ENCODE results near the gene TSR3.
A peak's percentile ranks its signal among the peaks of the same experiment; 100 is the strongest.

TSR3 gene

DNA sequence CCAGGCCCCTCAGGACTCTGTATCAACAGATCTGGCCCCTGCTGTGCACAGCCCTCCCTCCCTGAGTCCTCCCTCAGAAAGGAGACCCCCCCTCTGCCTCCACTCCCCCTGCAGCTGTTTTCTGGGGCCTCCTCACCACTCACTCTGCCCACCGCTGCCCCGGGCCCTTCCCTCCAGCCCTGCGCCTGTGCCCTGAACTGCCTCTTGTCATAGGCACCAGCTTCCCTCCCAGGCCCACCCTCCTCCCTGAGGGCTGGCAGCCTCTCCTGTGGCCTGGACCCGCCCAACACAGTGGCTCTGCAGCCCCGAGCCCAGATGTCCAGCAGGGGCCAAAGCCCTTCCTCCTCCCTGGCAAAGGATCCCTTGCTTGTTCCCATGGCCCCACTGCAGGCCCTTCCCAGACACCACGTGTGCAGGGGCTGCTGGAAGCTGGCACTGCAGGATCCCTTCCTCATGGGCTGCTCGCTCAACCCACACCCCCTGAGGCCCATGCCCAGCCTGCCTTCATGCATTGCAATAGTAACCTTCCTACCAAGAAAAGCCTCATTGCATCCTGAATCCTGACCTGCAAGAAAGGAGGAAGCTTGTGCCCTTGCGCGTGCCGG lies 25.8 kb upstream of the TSR3 start:
- DNase-seq (ENCODE audit: low read depth in 2 of 2): no peak

- DNase-seq (ENCODE audit: low read depth in 2 of 2): no peak
Observed at GRCh38 chr16:1375741-1376410, 24.2 kb upstream of the TSR3 start.

DNA sequence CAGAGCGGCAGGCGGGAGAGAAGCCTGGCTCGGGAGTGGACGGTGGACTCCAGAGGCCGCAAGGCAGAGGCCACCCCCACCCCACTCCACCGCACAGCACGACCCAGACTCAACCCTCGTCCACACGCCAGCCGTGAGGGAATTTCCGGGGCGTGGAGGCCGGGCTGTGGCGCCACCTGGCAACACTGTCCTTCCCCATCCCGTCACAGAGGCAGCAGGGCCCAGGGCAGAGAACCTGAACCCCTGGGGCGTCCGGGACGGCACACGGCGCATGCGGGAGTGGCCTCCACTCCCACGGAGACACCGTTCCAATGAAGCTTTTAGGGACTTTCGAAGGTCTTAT lies 23.6 kb upstream of the TSR3 start:
- no peak for DNase-seq (ENCODE audit: low read depth in 2 of 2)

DNA sequence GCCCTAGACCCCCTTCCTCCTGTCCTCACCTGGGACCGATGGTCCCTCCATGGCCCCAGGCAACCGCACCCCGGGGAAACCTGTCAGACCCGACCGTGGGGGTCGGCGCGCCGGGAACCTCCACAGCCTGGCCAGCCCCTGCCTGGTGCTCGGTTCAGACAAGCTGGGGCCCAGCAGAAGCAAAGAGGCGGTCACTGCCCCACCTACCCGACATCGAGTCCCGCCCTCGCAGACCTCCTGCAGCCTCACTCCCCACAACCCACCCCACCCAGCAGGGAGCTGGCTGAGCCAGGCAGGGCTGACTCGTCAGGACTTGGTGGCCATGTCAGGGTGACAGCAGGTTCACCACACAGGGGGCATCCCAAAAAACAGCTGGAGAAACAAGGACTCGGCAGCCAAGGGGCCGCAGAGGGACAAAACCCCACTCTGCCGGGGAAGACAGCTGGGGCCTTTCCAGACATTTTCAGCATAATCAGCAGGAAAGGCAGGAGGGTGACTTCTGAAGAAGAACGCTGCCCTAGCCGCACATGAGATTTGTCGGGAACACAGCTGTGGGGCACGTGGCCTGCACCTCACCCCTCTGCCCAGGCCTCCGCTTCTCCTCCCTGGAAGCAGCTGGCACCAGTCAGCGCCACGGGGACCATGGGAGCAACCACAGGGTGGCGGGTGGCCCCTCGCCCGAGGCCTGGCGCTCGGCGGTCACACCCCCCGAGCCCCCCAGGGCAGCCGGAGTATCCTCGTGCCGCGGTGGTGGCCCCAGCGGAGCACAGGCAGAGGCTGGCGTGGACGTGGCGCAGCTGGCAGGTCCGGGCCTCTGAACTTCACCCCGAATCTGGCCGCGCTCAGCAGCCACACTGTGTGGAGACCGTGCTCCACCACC lies 23.0 kb upstream of the TSR3 start:
- no peak for DNase-seq (ENCODE audit: low read depth in 2 of 2)

- DNase-seq (ENCODE audit: low read depth in 2 of 2): no peak
Observed at GRCh38 chr16:1372292-1372950, 20.7 kb upstream of the TSR3 start.

DNA sequence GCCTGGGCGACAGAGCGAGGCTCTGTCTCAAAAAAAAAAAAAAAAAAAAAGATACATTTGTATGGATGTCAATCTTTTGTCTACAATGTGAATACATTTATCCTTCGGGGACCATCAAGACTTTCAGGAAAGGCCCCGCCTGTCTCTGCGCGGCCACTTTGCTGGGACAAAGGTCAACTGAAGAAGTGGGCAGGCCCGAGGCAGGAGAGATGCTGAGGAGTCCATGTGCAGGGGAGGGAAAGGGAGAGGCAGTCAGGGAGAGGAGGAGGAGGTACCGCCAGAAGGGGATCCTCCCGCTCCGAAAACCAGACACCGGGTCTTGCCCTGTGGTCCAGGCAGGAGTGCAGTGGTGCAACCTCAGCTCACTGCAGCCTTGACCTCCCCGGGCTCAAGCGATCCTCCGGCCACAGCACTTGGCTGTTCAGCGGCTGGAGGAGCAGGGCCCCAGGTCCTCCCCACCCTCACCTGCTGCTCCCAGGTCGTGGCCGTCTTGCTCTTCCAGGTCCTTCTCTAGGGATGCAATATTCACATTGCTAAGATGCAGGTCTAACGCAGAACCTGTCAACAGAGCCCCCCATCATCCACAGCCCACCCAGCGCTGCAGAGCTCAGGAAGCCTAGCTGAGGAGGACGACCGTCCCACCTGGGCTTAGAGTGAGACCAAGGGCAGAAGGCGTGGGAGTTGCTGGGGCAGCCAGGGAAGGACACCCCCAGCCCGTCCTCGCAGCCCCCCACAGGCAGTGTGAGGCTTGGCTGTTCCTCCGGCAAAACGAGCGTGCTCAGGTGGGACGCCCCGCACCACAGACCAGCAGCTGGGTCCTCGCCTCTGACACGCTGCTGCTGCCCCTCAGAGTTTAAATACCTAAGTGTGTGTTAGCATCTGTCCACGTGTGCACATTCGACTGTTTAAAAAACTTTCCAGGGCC lies 19.6 kb upstream of the TSR3 start:
- no peak for DNase-seq (ENCODE audit: low read depth in 2 of 2)

DNA sequence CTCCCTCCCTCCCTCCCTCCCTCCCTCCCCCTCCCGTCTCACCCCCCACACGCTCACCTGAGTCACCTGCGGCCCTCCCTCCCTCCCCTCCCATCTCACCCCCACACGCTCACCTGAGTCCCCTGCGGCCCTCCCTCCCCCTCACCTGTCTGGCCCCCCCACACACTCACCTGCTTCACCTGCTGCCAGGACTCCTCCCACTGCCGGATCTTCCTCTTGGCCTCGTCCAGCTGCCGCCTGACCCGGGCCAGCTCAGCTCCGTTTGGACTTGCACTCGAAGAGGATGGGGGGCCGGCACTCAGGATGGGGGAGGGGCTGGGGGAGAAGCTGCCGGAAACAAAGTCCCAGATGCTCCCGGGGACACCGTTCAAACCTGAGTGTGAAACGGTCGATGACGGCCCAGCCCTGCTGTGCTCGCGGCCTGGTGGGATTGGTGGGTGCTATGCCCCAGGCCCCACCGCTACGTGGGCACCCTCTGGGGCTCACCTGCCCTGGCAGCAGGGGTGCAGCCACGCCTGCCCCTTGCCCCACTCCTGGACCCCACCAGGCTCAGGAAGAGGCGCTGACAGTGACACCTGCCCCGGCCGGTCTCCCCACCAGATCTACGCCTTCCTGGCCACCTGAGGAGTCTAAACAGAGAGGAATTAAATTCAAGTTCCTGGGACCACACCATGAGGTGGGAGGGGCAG lies 16.0 kb upstream of the TSR3 start:
- no peak for DNase-seq (ENCODE audit: low read depth in 2 of 2)

- DNase-seq (ENCODE audit: low read depth in 2 of 2): no peak
Observed at GRCh38 chr16:1366712-1367299, 15.1 kb upstream of the TSR3 start.

GRCh38 chr16:1366060-1366711 lies 14.5 kb upstream of the TSR3 start:
- no peak for DNase-seq (ENCODE audit: low read depth in 2 of 2)

DNA sequence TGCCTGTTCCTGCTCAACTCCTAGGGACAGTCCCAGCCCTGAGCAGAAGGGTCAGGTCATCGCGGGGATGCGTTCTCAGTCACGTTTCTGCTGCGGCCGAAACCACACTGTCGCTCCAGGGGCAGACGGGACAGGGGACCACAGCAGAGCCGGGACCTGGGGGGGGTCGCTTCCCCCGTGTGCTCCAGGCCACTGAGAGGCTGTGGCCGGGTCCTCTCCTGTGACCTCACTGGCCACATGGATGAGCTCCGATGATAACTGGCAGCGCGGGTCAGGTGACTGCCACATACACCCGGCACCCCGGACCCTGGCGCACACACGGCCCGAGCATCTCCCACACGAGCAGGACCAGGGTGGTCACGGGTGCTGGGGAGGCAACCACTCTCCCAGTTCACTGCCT lies 12.8 kb upstream of the TSR3 start:
- no peak for DNase-seq (ENCODE audit: low read depth in 2 of 2)

DNA sequence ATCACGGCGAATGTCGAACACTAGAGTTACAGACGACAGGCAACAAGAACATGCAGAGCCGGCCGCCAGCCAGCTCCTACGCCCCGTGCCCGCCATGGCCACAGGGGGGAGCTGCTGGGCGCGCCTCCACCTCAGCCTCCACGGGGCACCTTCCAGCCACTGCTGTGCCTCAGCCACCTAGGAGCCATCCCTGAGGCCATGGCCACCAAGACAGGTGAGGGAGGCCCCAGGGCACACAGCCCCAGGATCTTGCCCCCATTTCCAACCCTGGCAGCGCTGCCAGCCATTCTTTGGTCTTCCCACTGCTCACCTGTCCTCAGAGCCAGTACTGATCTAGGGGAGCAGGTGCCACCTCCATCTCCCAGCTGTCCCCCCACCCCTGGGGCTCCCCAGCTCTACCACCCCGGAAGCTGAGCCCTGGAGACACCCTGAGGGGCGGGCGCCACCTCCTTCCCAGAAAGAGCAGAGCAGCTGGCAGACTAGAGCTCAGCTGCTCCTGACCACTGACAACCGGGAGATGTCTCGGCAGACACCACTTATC lies 11.9 kb upstream of the TSR3 start:
- peak; percentile 47 to 63 for DNase-seq (ENCODE audit: low read depth in 2 of 2)

GRCh38 chr16:1362807-1363206 lies 11.1 kb upstream of the TSR3 start:
- no peak for DNase-seq (ENCODE audit: low read depth in 2 of 2)

GRCh38 chr16:1361685-1362360 lies 10.1 kb upstream of the TSR3 start:
- DNase-seq (ENCODE audit: low read depth in 2 of 2): no peak

GRCh38 chr16:1357906-1358566 lies 6.4 kb upstream of the TSR3 start:
- DNase-seq (ENCODE audit: low read depth in 2 of 2): no peak

DNA sequence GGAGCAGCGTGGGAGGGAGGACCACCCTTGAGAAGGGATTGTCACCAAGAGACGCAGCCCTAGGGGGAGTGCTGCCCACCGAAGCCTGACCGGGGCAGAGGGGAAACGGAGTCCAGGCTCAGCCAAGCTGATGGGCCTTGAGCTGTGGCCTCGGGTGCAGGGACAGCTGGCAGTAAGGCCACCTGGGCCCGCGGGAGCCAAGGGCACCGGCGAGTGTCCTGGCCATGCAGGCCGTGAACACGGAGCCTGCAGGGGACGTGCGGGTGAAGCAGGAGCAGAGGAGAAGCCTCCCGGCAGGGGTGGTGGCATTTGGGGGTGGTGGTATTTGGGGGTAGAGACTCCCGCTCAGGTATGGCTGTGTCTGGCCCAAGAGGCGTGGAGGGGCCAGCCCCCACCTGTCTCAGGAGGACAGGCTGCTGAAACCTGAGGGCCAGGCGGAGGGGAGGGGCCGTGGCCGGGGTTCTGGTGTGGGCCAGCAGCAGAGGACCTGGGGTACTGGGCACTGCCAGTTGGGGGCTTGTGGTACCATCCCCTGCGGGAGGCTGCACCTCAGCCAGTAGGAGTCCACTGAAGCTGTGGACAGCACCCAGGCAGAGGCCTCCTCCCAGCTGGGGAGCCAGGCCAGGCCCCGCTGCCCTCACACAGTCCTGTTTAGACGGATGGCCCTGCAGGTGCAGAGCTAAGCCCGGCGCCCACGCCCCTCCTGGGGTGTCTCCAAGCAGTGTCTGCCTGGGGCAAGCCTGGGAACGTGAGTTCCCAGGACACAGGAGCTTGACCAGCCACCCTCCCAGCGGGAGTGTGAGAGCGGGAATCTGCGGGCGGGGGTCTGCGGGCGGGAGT lies 4.6 kb upstream of the TSR3 start:
- no peak for DNase-seq (ENCODE audit: low read depth in 2 of 2)

DNA sequence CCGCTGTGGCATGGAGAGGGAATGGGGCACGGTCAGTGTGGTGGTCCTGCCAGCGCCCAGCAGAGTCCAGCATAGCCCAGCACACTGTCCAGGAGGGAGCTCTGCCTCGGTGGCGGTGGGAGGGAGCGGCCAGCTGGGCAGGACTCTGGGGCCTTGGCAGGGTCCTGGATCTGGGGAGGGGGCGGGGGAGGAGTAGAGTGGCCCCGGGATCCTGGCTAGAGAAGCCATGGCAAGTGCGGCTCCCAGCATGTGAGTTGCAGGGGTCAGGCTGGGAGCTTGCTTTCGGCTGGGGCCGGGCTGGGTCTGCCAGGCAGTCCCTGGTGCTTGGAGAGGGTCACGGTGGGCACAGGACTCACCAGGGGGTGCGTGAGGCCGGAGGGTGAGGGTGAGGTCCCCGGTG lies 3.9 kb upstream of the TSR3 start:
- DNase-seq (ENCODE audit: low read depth in 2 of 2): no peak

GRCh38 chr16:1354815-1355540 lies 3.3 kb upstream of the TSR3 start:
- no peak for DNase-seq (ENCODE audit: low read depth in 2 of 2)
